HepG2 (cell line): ENCODE data around the gene ANTXR1. TPM values are rescaled to one million over a fixed set of nuclear protein-coding genes. Genes with fewer than 3 reads are reported as not detected.

Experiments used
- ATM ChIP-seq: fragments of 450-650 bp; IDR thresholded peaks from 2 replicates; pipeline ENCODE4 v1.7.1; 2017; ENCODE audit warnings: mild to moderate bottlenecking, borderline replicate concordance
- ATRX ChIP-seq: sonication (generic); formaldehyde crosslinking; IDR thresholded peaks from 2 replicates; pipeline ENCODE4 v1.4.0; 2020; ENCODE audit warnings: missing genetic modification reagents, borderline replicate concordance
- CENPX ChIP-seq: sonication (generic); formaldehyde crosslinking; IDR thresholded peaks from 2 replicates; pipeline ENCODE4 v1.9.0; 2021; ENCODE audit warnings: mild to moderate bottlenecking, missing genetic modification reagents, moderate library complexity
- HNRNPH1 ChIP-seq: fragments of 200-400 bp; formaldehyde crosslinking; optimal IDR thresholded peaks from 2 replicates; pipeline ENCODE3; 2017; ENCODE audit warnings: mild to moderate bottlenecking, low read depth, low read length
- HOXA7 ChIP-seq: sonication (generic); formaldehyde crosslinking; IDR thresholded peaks from 2 replicates; pipeline ENCODE4 v1.8.1; 2022; ENCODE audit warnings: mild to moderate bottlenecking, missing genetic modification reagents, moderate library complexity
- IKZF4 ChIP-seq: sonication (generic); formaldehyde crosslinking; IDR thresholded peaks from 2 replicates; pipeline ENCODE4 v1.5.1; 2020; ENCODE audit warnings: borderline replicate concordance, mild to moderate bottlenecking, low read depth, missing genetic modification reagents; ENCODE audit errors: not compliant biosample characterization
- MLX ChIP-seq: IDR thresholded peaks from 2 replicates; pipeline ENCODE4 v1.6.1; 2016
- SKIL ChIP-seq: sonication (generic); formaldehyde crosslinking; IDR thresholded peaks from 2 replicates; pipeline ENCODE4 v1.8.0; 2022; ENCODE audit warnings: missing genetic modification reagents, mild to moderate bottlenecking, moderate library complexity, borderline replicate concordance
- SMC3 ChIP-seq: IDR thresholded peaks from 2 replicates; pipeline ENCODE4 v1.6.1; 2011; ENCODE audit warnings: low read length, improper control_type of control experiment
- YEATS2 ChIP-seq: sonication (generic); formaldehyde crosslinking; IDR thresholded peaks from 2 replicates; pipeline ENCODE4 v1.4.0; 2020; ENCODE audit warnings: missing genetic modification reagents, borderline replicate concordance
- ZBTB7B ChIP-seq: sonication (generic); formaldehyde crosslinking; IDR thresholded peaks from 2 replicates; pipeline ENCODE4 v1.4.0; 2020; ENCODE audit warnings: missing genetic modification reagents
- ZHX1 ChIP-seq: sonication (generic); formaldehyde crosslinking; IDR thresholded peaks from 2 replicates; pipeline ENCODE4 v1.8.1; 2022; ENCODE audit warnings: low read depth, mild to moderate bottlenecking, missing genetic modification reagents
- ZNF142 ChIP-seq: sonication (generic); formaldehyde crosslinking; IDR thresholded peaks from 2 replicates; pipeline ENCODE4 v1.4.0; 2020; ENCODE audit warnings: missing genetic modification reagents
- ZNF33B ChIP-seq: sonication (generic); formaldehyde crosslinking; IDR thresholded peaks from 2 replicates; pipeline ENCODE4 v1.5.1; 2020; ENCODE audit warnings: mild to moderate bottlenecking, missing genetic modification reagents
- ZNF484 ChIP-seq: sonication (generic); formaldehyde crosslinking; IDR thresholded peaks from 2 replicates; pipeline ENCODE4 v1.5.1; 2020; ENCODE audit warnings: mild to moderate bottlenecking, low read depth, missing genetic modification reagents, borderline replicate concordance
- ZNF547 ChIP-seq: sonication (generic); formaldehyde crosslinking; IDR thresholded peaks from 2 replicates; pipeline ENCODE4 v1.5.1; 2020; ENCODE audit warnings: mild to moderate bottlenecking, missing genetic modification reagents
- ZNF639 ChIP-seq: conservative IDR thresholded peaks from 2 replicates; pipeline ENCODE4 v1.6.1; 2018; ENCODE audit warnings: missing genetic modification reagents
- ZNF766 ChIP-seq: sonication (generic); formaldehyde crosslinking; IDR thresholded peaks from 2 replicates; pipeline ENCODE4 v1.5.0; 2020; ENCODE audit warnings: missing genetic modification reagents, borderline replicate concordance
- polyA plus RNA-seq, 8 experiments: library from polyadenylated mRNA; depleted of rRNA in 3 of 8; stranded (reverse) in 7 of 8; unstranded in 1 of 8; fragments of >200 nt; fragmentation: Illumina TruSeq in 4 of 8; extraction: Trizol in 4 of 8; gene quantifications; 2 replicates each; pipeline versions ENCODE4 v1.2.1 to v1.2.3, GENCODE V29; 2011 to 2016; ENCODE audit warnings: low read depth in 4 of 8, missing spikeins in 1 of 8, mixed read lengths in 1 of 8; ENCODE audit not compliant: insufficient read depth in 1 of 8
- total RNA-seq, 5 experiments: library from RNA; depleted of rRNA; stranded (reverse); fragments of >200 nt; fragmentation: Illumina TruSeq; extraction: Trizol; gene quantifications; 2 replicates each; pipeline ENCODE4 v1.2.3, GENCODE V29; 2016; ENCODE audit warnings: low read depth in 1 of 5

Gene ANTXR1
- total and polyA plus RNA-seq, 2 of the 13 experiments (the other 11 are each of a cell fraction or from before 2014, with no cell fraction given), result 4.5 to 12.7 TPM

- TF ChIP-seq SMC3 (no peak), IKZF4 (CRISPR knock-in tag) (no peak), ZNF33B (no peak), ZHX1 (CRISPR knock-in tag) (0 out of 2 replicates have a peak, but pooled peaks have one; percentile 43), MLX (CRISPR knock-in tag) (0 out of 2 replicates have a peak, but pooled peaks have one; percentile 69), CENPX (CRISPR knock-in tag) (no peak), ZNF639 (CRISPR knock-in tag) (no peak), ATRX (CRISPR knock-in tag) (no peak), ZNF547 (CRISPR knock-in tag) (no peak), SKIL (CRISPR knock-in tag) (no peak), ATM (no peak), YEATS2 (no peak), ZBTB7B (CRISPR knock-in tag) (no peak), ZNF484 (CRISPR knock-in tag) (no peak), ZNF766 (no peak), HNRNPH1 (no peak), ZNF142 (0 out of 2 replicates have a peak, but pooled peaks have one; percentile 59), HOXA7 (CRISPR knock-in tag) (no peak)
These were observed 187.1 kb downstream of the ANTXR1 start (continued) for GRCh38 chr2:69200107-69200520.
